Left renal cortex interstitium (tissue), 4 donors: ENCODE measurements around the gene TSSK6. TPM values are rescaled to one million over a fixed set of nuclear protein-coding genes. Genes with fewer than 3 reads are reported as not detected.

ENCODE experiments used
- DNase-seq, 4 donors: peaks; one replicate each; pipeline ENCODE4 v3.0.0-alpha.2; 2013; ENCODE audit warnings: low read depth in 4 of 4, low spot score in 2 of 4, missing footprints in 1 of 4
- polyA plus RNA-seq, 4 donors: library from polyadenylated mRNA; unstranded; fragments of 120-200 nt; gene quantifications; one replicate each; pipeline ENCODE4 v1.2.1, GENCODE V29; 2013; ENCODE audit not compliant: insufficient read length in 4 of 4

Gene TSSK6
- 1 to 10 TPM in 3 of 4 donors, under 1 TPM in 1; 0.71 to 2.4 (median 1.7) TPM for polyA plus RNA-seq

DNA sequence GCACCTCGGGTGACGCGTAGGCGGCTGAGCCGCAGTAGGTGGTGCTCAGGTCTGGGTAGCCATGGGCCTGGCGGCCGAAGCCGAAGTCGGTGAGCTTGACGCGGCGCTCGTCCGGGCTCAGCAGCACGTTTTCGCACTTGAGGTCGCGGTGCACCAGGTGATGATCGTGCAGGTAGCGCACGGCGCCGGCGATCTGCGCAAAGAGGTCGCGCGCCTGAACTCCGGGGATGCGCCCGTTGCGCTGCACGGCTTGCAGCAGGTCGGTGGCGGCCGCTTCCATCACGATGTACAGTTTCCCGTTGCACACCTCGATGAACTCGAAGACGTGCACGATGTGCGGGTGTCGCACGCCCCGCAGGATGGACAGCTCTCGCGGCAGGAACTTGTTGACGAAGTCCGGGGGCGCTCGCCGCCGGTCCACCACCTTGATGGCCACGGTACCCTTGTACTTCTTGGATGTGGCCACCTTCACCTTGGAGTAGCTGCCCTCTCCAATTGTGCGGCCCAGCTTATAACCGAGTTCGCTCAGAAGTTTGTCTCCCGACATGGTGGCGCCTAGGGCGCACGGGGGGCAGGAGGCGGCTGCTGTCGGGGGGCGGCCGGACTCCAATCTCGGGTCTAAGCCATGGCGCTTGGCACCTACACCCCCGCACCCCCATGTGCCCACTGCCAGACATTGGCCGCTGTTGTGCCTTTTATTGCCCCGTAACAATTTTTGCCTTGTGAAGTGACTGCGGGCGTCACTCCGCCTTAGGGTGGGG is at the start of gene TSSK6:
Gene TSSK6 (minus strand): TSS at position 668 of the 761 bp plus-strand sequence. CDS start 121 bp downstream, at position 547.
- DNase-seq, result no peak

DNA sequence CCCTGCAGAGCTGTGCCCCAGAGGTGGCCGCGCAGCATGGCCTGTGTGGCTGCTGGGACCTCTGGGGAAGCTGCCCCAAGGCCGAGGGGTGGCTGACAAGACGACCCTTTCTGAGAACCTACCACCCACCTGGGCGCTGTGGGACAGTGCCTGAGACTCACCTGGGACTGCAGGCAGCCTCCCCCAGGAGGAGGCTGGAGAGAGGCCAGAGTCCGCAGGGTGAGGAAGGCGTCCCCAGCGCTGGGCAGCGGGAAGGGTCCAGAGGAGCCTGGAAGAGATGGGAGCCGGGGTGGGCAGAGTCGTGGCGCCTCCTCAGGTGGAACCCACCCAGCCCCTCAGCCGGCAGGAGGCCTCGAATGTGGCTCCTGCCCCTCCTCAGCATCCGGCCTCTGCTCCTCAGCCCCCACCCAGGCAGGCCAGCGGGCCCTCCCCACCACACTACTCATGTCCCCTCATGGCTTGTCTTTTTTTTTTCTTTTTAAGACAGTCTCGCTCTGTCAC is 48.0 kb upstream of the TSSK6 start:
- no peak for DNase-seq

- no peak for DNase-seq
These were observed 47.5 kb upstream of the TSSK6 start for GRCh38 chr19:19562665-19563347.

GRCh38 chr19:19561946-19562664 is 46.8 kb upstream of the TSSK6 start:
- DNase-seq, result no peak

GRCh38 chr19:19559931-19560330 is 44.6 kb upstream of the TSSK6 start:
- no peak for DNase-seq

- no peak for DNase-seq
These were observed 43.3 kb upstream of the TSSK6 start for GRCh38 chr19:19558636-19559035.

DNA sequence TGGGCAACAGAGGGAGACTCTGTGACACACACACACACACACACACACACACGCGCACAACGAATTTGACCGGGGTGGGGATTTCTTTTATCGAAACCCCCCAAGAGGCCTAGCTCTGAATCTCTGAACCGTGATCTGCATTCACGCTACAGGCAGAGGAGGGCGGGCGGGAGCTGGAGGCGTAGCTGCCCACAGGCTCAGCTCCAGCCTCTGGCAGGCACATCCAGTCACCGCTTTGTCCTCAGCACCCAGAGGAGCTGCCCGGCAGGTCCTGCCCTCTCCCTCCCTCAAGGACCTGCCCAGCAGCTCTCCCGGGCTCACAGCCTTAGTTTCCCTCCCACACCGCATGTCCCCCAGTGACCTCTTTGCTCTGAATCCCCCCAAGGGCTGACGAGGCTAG is 42.7 kb upstream of the TSSK6 start:
- DNase-seq, result no peak

DNA sequence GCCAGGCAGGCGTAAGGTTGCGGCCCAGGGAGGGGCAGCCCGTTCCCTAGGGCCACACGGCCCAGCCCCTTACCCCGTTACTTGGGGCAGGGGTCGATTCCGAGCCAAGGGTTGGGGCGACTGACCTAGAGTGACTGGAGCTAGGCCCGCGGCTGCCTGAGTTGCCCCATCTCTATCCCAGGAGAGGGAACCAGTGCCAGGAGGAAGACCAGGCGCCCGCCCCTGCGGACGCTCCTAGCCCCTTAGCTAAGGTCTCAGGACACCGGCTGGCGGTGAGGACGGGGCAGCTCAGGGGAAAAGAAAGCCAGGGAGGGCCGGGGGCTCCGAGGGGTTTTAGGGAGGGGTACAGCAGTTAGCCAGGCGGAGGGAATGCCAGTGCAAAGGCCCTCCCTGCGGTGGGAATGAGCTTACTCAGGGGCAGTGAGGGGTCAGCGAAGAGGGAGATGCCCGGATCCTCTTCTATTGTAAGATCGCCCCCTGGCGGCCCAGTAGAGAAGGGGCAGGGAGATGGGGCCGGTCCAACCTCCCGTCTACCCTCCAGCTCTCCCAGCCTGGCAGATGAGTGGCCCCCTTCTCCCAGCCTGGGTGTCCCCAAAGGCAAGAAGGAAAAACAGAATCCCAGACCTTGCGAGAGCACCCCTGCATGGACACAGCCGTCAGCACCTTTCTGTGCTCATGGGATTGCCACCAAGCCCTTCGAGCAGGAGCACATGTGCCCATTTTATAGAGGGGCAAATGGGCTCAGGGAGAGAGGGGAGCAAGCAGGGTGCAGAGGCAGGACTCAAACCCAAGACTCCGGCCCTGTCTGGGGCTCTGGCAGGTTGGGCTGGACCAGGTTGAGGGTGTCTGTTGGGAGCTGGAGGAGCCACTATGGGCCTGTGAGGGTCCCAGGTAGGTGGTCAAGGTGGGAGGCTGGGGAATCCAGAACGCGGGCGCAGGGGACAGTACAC is 39.0 kb upstream of the TSSK6 start:
- DNase-seq, result no peak

DNA sequence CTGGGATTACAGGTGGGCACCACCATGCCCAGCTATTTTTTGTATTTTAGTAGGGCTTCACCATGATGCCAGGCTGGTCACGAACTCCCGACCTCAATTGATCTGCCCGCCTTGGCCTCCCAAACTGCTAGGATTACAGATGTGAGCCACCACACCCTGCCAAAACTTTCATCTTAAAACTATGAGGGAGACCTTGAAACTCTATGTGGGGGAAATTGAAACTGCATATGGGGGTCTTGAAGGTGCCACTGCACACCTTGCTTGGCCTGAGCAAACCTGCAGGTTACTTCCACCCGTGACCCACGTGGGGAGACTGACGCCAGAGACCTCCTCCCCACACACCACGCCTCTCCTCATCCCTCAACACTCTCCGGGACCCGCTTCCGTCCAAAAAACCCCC is 38.3 kb upstream of the TSSK6 start:
- DNase-seq, result no peak

DNA sequence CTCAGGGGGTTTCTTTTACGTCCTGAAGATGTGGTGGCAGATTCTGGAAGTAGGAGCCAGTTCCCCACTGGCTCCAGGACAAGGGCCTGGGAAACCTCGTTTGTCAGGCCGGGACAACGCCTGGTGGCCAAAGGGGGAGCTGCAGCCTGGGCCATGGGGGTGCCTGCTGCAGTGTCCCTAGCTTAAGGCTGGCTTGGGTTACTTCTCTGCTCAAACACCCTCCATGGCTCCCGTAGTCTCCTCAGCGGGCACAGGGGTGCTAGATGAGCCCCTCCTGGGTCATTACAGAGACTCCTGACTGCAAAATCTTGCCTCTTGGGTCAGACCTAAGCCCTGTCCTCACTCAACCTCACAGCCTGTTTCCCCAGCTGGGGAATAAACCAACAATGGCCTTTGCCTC is 37.5 kb upstream of the TSSK6 start:
- no peak for DNase-seq

- no peak for DNase-seq
These were observed 36.5 kb upstream of the TSSK6 start for GRCh38 chr19:19551853-19552192.

- DNase-seq, result no peak
These were observed 35.9 kb upstream of the TSSK6 start for GRCh38 chr19:19550972-19551852.

DNA sequence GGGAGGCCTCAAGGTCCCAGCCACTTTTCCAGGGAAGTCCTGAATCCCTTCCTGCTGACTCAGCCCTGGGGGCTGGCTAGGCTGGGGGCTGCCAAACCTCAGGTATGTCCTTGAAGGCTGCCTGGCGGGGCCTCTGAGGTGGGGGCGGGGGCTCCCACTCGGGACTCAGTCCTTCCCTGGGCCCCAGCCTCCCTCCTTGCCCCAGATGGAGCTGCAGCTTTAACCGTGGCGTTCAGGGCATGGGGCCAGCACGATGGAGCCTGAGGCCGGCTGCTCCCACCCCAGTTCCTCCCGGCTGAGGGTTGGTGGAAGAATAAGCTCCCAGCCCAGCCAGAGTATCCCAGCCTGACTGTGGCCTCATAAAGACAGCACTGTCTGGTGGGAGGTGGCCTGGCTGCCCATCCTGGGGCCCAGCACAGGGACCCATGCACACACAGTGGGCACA is 35.2 kb upstream of the TSSK6 start:
- no peak for DNase-seq

GRCh38 chr19:19549804-19550464 is 34.6 kb upstream of the TSSK6 start:
- no peak for DNase-seq

GRCh38 chr19:19548915-19549759 is 33.8 kb upstream of the TSSK6 start:
- no peak for DNase-seq

DNA sequence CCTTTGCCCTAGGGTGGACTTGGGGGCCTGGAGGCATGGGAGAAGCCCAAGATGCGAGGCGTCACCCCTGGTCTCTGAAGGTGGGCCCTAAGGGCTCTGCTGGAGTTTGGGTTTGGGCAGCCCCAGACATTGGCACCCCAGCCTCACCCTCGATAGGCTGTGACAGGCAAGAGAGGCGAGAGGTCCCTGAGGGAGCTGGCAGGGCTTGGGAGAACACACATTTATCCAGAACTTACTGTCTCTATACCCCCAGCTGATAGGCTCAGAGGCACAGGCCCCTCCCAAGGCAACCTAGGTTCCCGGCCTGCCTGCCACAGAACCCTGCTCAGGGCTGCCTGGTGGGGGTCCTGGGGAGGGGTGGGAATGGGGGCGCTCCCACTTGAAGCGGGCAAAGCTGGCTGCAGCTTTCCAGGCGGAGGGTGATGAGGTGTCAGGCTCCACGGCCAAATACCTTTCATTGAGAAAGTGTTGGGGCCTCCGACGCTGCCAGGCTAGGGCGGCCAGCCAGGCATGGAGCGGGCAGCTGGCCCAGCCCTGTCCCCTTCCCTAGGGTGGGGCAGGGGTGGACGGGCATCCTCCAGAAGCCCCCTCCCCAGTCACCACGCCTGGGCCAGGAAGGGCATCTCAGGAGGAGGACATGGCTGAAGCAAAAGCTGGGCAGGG is 32.5 kb upstream of the TSSK6 start:
- DNase-seq, result no peak

DNA sequence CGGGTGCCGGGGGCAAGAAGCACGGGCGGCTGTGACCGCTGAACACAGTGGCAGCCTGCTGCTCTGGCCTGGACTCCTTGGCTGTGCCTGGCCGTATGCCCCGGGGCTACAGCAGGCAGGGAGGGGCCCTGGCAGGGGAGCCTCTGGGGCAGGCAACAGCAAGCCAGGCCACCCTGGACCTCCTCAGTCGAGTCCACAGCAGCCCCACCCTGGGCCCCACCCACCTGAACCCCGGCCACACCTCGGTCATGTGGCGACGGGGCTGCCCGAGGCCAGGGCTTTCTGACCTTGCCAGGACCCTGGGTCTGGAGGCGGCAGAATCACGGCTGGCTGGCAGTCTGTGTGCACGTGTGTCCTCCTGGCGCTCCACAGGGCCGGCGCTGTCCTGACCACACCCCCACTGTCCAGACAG is 31.4 kb upstream of the TSSK6 start:
- DNase-seq, result no peak
